Common myeloid progenitor, CD34-positive (primary cell): ENCODE results near the gene EPB41L4A.

Experiments used
- CTCF ChIA-PET: fragments of 350-600 bp; sonication (Branson Sonifier 250); formaldehyde crosslinking; loops from one replicate; lab custom pipeline; 2021; ENCODE audit warnings: antibody characterized with exemption; lab: Charles Lee
- POLR2A ChIA-PET: fragments of 350-600 bp; sonication (Branson Sonifier 250); formaldehyde crosslinking; loops from one replicate; lab custom pipeline; 2021; ENCODE audit warnings: antibody characterized with exemption; lab: Charles Lee
- DNase-seq, 3 donors: peaks; one replicate each; pipeline versions ENCODE4 v3.0.0 to v3.0.0-alpha.2; 2013
- H3K27ac ChIP-seq, 2 experiments: 1 replicate in 1 of 2; 2 replicates in 1 of 2; pipeline ENCODE4 v1.7.0; 2013; ENCODE audit warnings: inconsistent platforms in 2 of 2, low read length in 2 of 2, mild to moderate bottlenecking in 2 of 2, low read depth in 1 of 2, moderate library complexity in 1 of 2; ENCODE audit not compliant: severe bottlenecking in 2 of 2, insufficient read depth in 1 of 2, poor library complexity in 1 of 2
- H3K27me3 ChIP-seq, 5 experiments: replicated peaks in 2 of 5; 1 replicate in 3 of 5; 2 replicates in 2 of 5; pipeline versions ENCODE4 v1.6.1 to v1.7.0; 2013; ENCODE audit warnings: low read length in 4 of 5, mild to moderate bottlenecking in 2 of 5, moderate library complexity in 2 of 5, inconsistent platforms in 1 of 5; ENCODE audit not compliant: insufficient read depth in 5 of 5, control insufficient read depth in 4 of 5
- H3K36me3 ChIP-seq, 4 experiments: 1 replicate in 2 of 4; 2 replicates in 2 of 4; pipeline versions ENCODE4 v1.6.1 to v1.7.0; 2013; ENCODE audit warnings: low read length in 3 of 4, control low read depth in 1 of 4, mild to moderate bottlenecking in 1 of 4; ENCODE audit not compliant: control insufficient read depth in 4 of 4, insufficient read depth in 4 of 4
- H3K4me1 ChIP-seq, 4 experiments: 1 replicate in 3 of 4; 2 replicates in 1 of 4; pipeline versions ENCODE4 v1.6.1 to v1.7.1; 2013; ENCODE audit warnings: low read length in 3 of 4, mild to moderate bottlenecking in 3 of 4, control low read depth in 1 of 4, inconsistent platforms in 1 of 4, moderate library complexity in 1 of 4; ENCODE audit not compliant: control insufficient read depth in 4 of 4, insufficient read depth in 4 of 4; ENCODE audit errors: control extremely low read depth in 1 of 4
- H3K4me3 ChIP-seq, 7 experiments: 1 replicate in 4 of 7; 2 replicates in 3 of 7; pipeline versions ENCODE4 v1.5.1 to v1.7.0; 2013; ENCODE audit warnings: mild to moderate bottlenecking in 7 of 7, low read length in 6 of 7, moderate library complexity in 6 of 7, inconsistent platforms in 2 of 7, low read depth in 2 of 7, control low read depth in 1 of 7; ENCODE audit not compliant: insufficient read depth in 4 of 7, control insufficient read depth in 1 of 7; ENCODE audit errors: extremely low read depth in 1 of 7
- H3K9me3 ChIP-seq, 5 experiments: 1 replicate in 4 of 5; 2 replicates in 1 of 5; pipeline versions ENCODE4 v1.6.1 to v1.7.1; 2013; ENCODE audit warnings: low read length in 4 of 5, mild to moderate bottlenecking in 2 of 5, inconsistent platforms in 1 of 5, low read depth in 1 of 5, moderate library complexity in 1 of 5; ENCODE audit not compliant: control insufficient read depth in 4 of 5, insufficient read depth in 2 of 5; ENCODE audit errors: control extremely low read depth in 1 of 5
- WGBS: methylation state at CpG from one replicate; pipeline ENCODE4 v1.1.5; 2013; ENCODE audit not compliant: insufficient coverage; 5-methylcytosine and 5-hydroxymethylcytosine counted together

EPB41L4A gene

GRCh38 chr5:112338681-112339337, 80.3 kb downstream of the EPB41L4A start:
- whole genome bisulfite sequencing: 95% methylated on average over 4 of the region's 5 CpGs
- no peaks in the 10 kb centered on the region for H3K4me1 ChIP-seq
- no peak overlapping the region for H3K4me3 ChIP-seq
- ChIA-PET POLR2A (no interaction called here), CTCF (no interaction called here)
- H3K27me3 ChIP-seq: no peaks in the 10 kb centered on the region
- no peaks in the 10 kb centered on the region for H3K9me3 ChIP-seq
- DNase-seq: no peak
- H3K36me3 ChIP-seq: no peaks in the 10 kb centered on the region
- no peak overlapping the region for H3K27ac ChIP-seq

- no peak overlapping the region for H3K4me3 ChIP-seq
- ChIA-PET CTCF (no interaction called here), POLR2A (no interaction called here)
These were observed 85.7 kb downstream of the EPB41L4A start for GRCh38 chr5:112333331-112333781.

GRCh38 chr5:112331892-112332291, 87.2 kb downstream of the EPB41L4A start:
- ChIA-PET POLR2A (no interaction called here), CTCF (no interaction called here)
- Histone ChIP-seq H3K36me3 (no peaks in the 10 kb centered on the region), H3K4me3 (no peak overlapping the region), H3K4me1 (no peaks in the 10 kb centered on the region), H3K27ac (no peak overlapping the region), H3K9me3 (no peaks in the 10 kb centered on the region), H3K27me3 (peaks cover 0 to 9% (median 0%) of the 10 kb centered on the region in 5 experiments)
- WGBS: 100% methylated on average over 1 of the region's 2 CpGs
- no peak for DNase-seq

More at GRCh38 chr5:112333331-112333781, 85.7 kb downstream of the EPB41L4A start:
- Histone ChIP-seq H3K9me3 (no peaks in the 10 kb centered on the region), H3K4me1 (no peaks in the 10 kb centered on the region), H3K36me3 (no peaks in the 10 kb centered on the region), H3K27ac (no peak overlapping the region), H3K27me3 (peaks cover 0 to 9% (median 0%) of the 10 kb centered on the region in 5 experiments)
- no peak for DNase-seq
- WGBS: 61% methylated on average over 3 of the region's 5 CpGs

GRCh38 chr5:112329419-112330090, 89.5 kb downstream of the EPB41L4A start:
- H3K27me3 ChIP-seq: peaks cover 0 to 9% (median 0%) of the 10 kb centered on the region in 5 experiments
- no peaks in the 10 kb centered on the region for H3K4me1 ChIP-seq
- peak in 1 of 3 donors; percentile 13 for DNase-seq
- H3K9me3 ChIP-seq: no peaks in the 10 kb centered on the region
- no peaks in the 10 kb centered on the region for H3K36me3 ChIP-seq
- no peak overlapping the region for H3K4me3 ChIP-seq
- ChIA-PET POLR2A (no interaction called here), CTCF (no interaction called here)
- 10% methylated on average over 2 of the region's 5 CpGs for WGBS
- no peak overlapping the region for H3K27ac ChIP-seq

GRCh38 chr5:112323166-112323565, 95.9 kb downstream of the EPB41L4A start:
- H3K9me3 ChIP-seq: no peaks in the 10 kb centered on the region
- ChIA-PET CTCF (no interaction called here), POLR2A (no interaction called here)
- H3K27me3 ChIP-seq: peaks cover 0 to 2% (median 0%) of the 10 kb centered on the region in 5 experiments
- no peaks in the 10 kb centered on the region for H3K4me1 ChIP-seq
- H3K27ac ChIP-seq: no peak overlapping the region
- no peak for DNase-seq
- H3K36me3 ChIP-seq: no peaks in the 10 kb centered on the region
- H3K4me3 ChIP-seq: no peak overlapping the region

GRCh38 chr5:112320408-112320807, 98.7 kb downstream of the EPB41L4A start:
- H3K9me3 ChIP-seq: no peaks in the 10 kb centered on the region
- ChIA-PET CTCF (no interaction called here), POLR2A (no interaction called here)
- H3K4me1 ChIP-seq: no peaks in the 10 kb centered on the region
- H3K4me3 ChIP-seq: no peak overlapping the region
- DNase-seq: no peak
- peaks cover 0 to 2% (median 0%) of the 10 kb centered on the region in 5 experiments for H3K27me3 ChIP-seq
- H3K27ac ChIP-seq: no peak overlapping the region
- H3K36me3 ChIP-seq: no peaks in the 10 kb centered on the region
- WGBS: 100% methylated on average over 2 of the region's 3 CpGs

- no peak overlapping the region for H3K27ac ChIP-seq
- WGBS: 80% methylated on average over 1 of the region's 2 CpGs
- POLR2A ChIA-PET: no interaction called here
These were observed 100.7 kb downstream of the EPB41L4A start for GRCh38 chr5:112318346-112318745.

More at GRCh38 chr5:112318346-112318745, 100.7 kb downstream of the EPB41L4A start:
- H3K27me3 ChIP-seq: peaks cover 0 to 2% (median 0%) of the 10 kb centered on the region in 5 experiments
- H3K9me3 ChIP-seq: no peaks in the 10 kb centered on the region
- CTCF ChIA-PET: no interaction called here
- H3K36me3 ChIP-seq: no peaks in the 10 kb centered on the region
- DNase-seq: no peak
- no peaks in the 10 kb centered on the region for H3K4me1 ChIP-seq
- H3K4me3 ChIP-seq: no peak overlapping the region
